Urothelium cell line (cell line): Measurements from ENCODE around the gene TAC4.
"Not testable (repeated sequence)": the region's sequence is repeated elsewhere in the genome, so short reads cannot be mapped to it uniquely, and the experiment has no call there.

Experiments
- DNase-seq: peaks from one replicate; pipeline ENCODE4 v3.0.0; 2011; ENCODE audit warnings: low spot score, mixed read lengths
- FAIRE-seq: peaks from 2 replicates; lab custom pipeline; 2011; peaks lifted over from hg19 to GRCh38; lab: Jason Lieb, UNC

Gene TAC4

GRCh38 chr17:49843774-49844350, 4.0 kb downstream of the TAC4 start:
- FAIRE-seq (no peak), DNase-seq (peak; percentile 47)

- FAIRE-seq, result no peak
- no peak for DNase-seq
Measured at GRCh38 chr17:49842846-49843245, 5.0 kb downstream of the TAC4 start.

- DNase-seq, result no peak
- FAIRE-seq, result no peak
Measured at GRCh38 chr17:49842371-49842770, 5.5 kb downstream of the TAC4 start.

GRCh38 chr17:49841548-49841947, 6.3 kb downstream of the TAC4 start:
- no peak for FAIRE-seq
- no peak for DNase-seq

GRCh38 chr17:49839455-49839854, 8.4 kb downstream of the TAC4 start:
- DNase-seq (no peak), FAIRE-seq (no peak)

- DNase-seq (no peak), FAIRE-seq (no peak)
Measured at GRCh38 chr17:49836111-49837030, 11.5 kb downstream of the TAC4 start.

- FAIRE-seq (no peak), DNase-seq (no peak)
Measured at GRCh38 chr17:49835472-49835871, 12.4 kb downstream of the TAC4 start.

- no peak for FAIRE-seq
- no peak for DNase-seq
Measured at GRCh38 chr17:49834118-49834743, 13.6 kb downstream of the TAC4 start.

GRCh38 chr17:49832840-49833599, 14.8 kb downstream of the TAC4 start:
- DNase-seq, result no peak
- FAIRE-seq, result no peak

GRCh38 chr17:49830605-49831004, 17.3 kb downstream of the TAC4 start:
- no peak for FAIRE-seq
- DNase-seq, result peak; percentile 50

- FAIRE-seq (no peak), DNase-seq (no peak)
Measured at GRCh38 chr17:49829026-49829425, 18.8 kb downstream of the TAC4 start.

- FAIRE-seq, DNase-seq: not testable (repeated sequence)
Measured at GRCh38 chr17:49828325-49828724, 19.5 kb downstream of the TAC4 start.

GRCh38 chr17:49825645-49826044, 22.2 kb downstream of the TAC4 start:
- no peak for FAIRE-seq
- DNase-seq, result no peak

- no peak for DNase-seq
- no peak for FAIRE-seq
Measured at GRCh38 chr17:49823614-49824013, 24.3 kb downstream of the TAC4 start.

- no peak for FAIRE-seq
- no peak for DNase-seq
Measured at GRCh38 chr17:49822829-49823228, 25.0 kb downstream of the TAC4 start.

- FAIRE-seq (no peak), DNase-seq (no peak)
Measured at GRCh38 chr17:49821916-49822315, 26.0 kb downstream of the TAC4 start.

- no peak for DNase-seq
- no peak for FAIRE-seq
Measured at GRCh38 chr17:49821466-49821865, 26.4 kb downstream of the TAC4 start.

GRCh38 chr17:49820773-49821172, 27.1 kb downstream of the TAC4 start:
- FAIRE-seq (no peak), DNase-seq (no peak)

- DNase-seq, result no peak
- FAIRE-seq, result no peak
Measured at GRCh38 chr17:49819651-49820050, 28.2 kb downstream of the TAC4 start.

- DNase-seq (no peak), FAIRE-seq (no peak)
Measured at GRCh38 chr17:49819138-49819537, 28.7 kb downstream of the TAC4 start.

- FAIRE-seq (no peak), DNase-seq (no peak)
Measured at GRCh38 chr17:49817993-49818392, 29.9 kb downstream of the TAC4 start.
